ENCODE data around the gene P3H2. TPM values are rescaled to one million over a fixed set of nuclear protein-coding genes. Genes with fewer than 3 reads are reported as not detected.
A peak's percentile ranks its signal among the peaks of the same experiment; 100 is the strongest.

The P3H2 gene
- total RNA-seq, 2 experiments from 2014 or later, result not detected

DNA sequence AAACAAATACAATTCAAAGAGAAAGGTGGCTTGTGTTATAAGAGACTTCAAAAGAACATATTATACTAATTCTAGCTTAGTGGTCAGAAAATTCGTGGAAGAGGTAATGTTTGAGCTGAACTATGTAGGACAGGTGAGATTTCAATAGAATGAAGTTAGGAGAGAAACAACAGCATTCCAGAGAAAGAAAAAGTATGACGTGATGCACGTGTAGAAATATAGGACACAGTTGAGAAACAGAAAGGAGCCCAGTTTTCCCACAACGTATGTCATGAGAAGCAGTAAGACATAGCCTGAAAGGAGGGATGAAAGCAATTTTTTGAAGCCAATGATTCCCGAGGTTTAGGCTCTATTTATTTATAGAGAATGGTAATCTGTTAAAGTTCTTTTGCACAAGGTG lies 18.7 kb upstream of the P3H2 start:
- Mint-ChIP-seq H3K9me3 (peaks cover 3% of the 10 kb centered on the region), H3K4me1 (no peaks in the 10 kb centered on the region), H3K4me3 (no peak overlapping the region), H3K36me3 (no peaks in the 10 kb centered on the region), H3K27ac (no peak overlapping the region), H3K27me3 (peaks cover 15% of the 10 kb centered on the region)
- DNase-seq, result no peak

DNA sequence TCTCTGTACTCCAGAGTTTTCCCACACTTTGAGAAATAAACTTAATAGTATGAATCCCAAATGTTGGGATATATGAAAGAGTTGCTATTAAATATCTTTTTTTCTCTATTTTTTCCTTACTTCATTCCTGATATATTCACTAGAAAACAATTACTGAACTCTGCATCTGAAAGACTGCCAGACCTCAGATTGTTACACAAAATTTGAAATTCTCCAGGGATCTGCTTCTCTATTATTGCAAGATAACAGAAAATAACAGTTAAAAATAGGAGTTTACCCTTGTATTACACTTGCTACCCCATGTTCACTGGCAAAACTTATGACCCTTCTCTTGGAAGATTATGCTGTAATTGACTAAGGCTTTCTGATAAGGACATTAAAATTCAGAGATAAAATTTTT lies 11.7 kb upstream of the P3H2 start:
- peaks cover 33% of the 10 kb centered on the region for H3K27me3 Mint-ChIP-seq
- no peak overlapping the region for H3K4me3 Mint-ChIP-seq
- DNase-seq, result no peak
- H3K36me3 Mint-ChIP-seq, result no peaks in the 10 kb centered on the region
- no peaks in the 10 kb centered on the region for H3K9me3 Mint-ChIP-seq
- H3K4me1 Mint-ChIP-seq, result no peaks in the 10 kb centered on the region
- no peak overlapping the region for H3K27ac Mint-ChIP-seq

DNA sequence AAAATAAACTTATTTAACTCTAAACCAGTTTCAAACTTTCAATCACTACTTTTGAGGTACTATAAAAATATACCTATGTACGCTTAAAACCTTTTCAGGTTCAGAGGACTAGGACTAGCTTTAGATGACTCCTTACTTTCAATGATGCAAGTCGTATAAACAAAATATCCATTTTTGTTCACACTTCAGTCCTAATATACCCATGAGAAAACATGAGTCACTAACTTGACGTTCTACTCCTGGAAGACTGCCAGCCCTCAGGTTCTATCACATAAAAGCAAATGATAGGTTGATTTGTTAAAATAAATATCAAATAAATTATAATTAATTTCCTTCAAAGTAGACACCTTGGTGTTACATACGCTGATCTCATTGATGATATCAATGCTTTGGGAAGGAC lies 10.6 kb upstream of the P3H2 start:
- Mint-ChIP-seq H3K36me3 (no peaks in the 10 kb centered on the region), H3K4me3 (no peak overlapping the region), H3K9me3 (no peaks in the 10 kb centered on the region), H3K27ac (no peak overlapping the region), H3K27me3 (peaks cover 34% of the 10 kb centered on the region), H3K4me1 (no peaks in the 10 kb centered on the region)
- DNase-seq, result no peak

DNA sequence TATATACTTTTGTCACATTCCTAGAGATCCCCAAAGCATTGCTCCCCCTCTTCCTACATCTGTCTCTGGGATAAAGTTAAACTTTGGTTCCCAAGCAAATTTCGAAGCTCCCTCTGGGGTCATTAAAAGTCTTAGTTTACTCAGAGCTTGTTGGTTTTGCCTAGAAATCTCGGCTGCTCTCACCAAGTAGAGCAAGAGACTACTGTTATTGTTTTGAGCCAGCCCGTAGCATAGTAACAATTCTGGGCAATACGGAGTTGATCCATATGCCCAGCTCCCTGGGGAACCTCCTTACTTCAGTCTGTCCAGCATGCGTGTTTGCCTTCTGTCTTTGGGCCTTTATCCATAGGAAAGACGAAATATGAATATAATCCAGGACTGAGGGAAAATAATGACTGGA lies 10.0 kb upstream of the P3H2 start:
- Mint-ChIP-seq H3K4me1 (no peaks in the 10 kb centered on the region), H3K27me3 (peaks cover 34% of the 10 kb centered on the region), H3K9me3 (no peaks in the 10 kb centered on the region), H3K4me3 (no peak overlapping the region), H3K36me3 (no peaks in the 10 kb centered on the region), H3K27ac (no peak overlapping the region)
- no peak for DNase-seq

DNA sequence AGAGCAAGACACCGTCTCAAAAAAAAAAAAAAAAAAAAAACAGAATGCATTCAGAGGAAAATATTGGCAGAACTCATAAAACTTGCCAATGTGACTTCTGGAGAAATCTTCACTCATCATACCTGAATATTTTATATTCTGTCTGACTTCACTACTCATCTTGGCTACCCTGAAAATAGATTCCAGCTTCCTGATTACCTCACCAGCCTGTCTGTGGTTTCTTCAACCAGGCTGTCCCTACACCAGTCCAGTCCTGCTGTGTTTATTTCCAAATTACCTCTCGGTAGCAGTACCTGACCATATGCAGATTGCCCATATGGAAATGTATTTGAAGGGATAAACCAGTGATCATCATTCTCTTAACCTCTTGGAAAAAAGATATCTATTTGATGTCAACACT lies 9.3 kb upstream of the P3H2 start:
- H3K36me3 Mint-ChIP-seq, result no peaks in the 10 kb centered on the region
- DNase-seq, result no peak
- peaks cover 32% of the 10 kb centered on the region for H3K27me3 Mint-ChIP-seq
- no peak overlapping the region for H3K27ac Mint-ChIP-seq
- H3K4me1 Mint-ChIP-seq, result no peaks in the 10 kb centered on the region
- no peak overlapping the region for H3K4me3 Mint-ChIP-seq
- H3K9me3 Mint-ChIP-seq, result no peaks in the 10 kb centered on the region

DNA sequence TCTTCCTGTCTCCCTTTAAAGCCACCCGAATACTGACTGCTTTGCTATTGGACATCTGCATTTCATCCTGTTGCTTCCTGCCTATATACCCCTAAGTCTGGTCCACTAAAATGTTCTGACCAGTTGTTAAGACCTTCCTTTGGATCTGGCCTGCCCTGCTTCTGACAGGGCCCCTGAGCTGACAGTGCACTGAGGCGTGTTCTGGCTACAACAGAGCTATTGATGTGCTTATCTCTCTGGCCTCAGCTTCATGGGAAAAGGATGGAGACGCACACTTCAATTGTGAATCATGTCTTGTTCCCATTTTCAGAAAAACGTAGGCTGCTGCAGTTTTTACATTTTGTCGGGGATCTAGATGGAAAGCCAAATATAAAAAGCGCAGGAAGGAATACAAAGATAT lies 7.1 kb upstream of the P3H2 start:
- Mint-ChIP-seq H3K27me3 (peaks cover 27% of the 10 kb centered on the region), H3K36me3 (no peaks in the 10 kb centered on the region), H3K27ac (no peak overlapping the region), H3K4me1 (no peaks in the 10 kb centered on the region), H3K4me3 (no peak overlapping the region), H3K9me3 (no peaks in the 10 kb centered on the region)
- DNase-seq, result no peak

DNA sequence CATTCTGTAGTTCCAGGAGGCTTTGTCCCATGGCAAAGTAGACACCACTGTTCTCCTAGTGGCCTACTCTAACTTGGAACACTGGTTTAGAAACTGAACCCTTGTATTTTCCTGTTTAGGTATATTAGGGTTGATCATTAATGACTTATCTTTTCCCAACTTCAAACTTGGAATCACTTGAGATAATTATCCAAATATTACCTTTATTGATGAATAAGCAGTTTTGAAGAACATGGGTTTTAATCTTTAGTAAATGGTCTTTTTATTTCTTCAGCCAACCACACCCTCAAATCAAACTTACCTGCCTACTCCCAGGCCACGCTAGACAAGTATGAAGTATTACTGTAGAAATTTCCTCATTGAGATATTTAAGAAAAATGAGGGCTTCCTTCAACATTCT lies 6.5 kb upstream of the P3H2 start:
- no peak overlapping the region for H3K27ac Mint-ChIP-seq
- no peak for DNase-seq
- no peaks in the 10 kb centered on the region for H3K4me1 Mint-ChIP-seq
- no peaks in the 10 kb centered on the region for H3K36me3 Mint-ChIP-seq
- H3K9me3 Mint-ChIP-seq, result no peaks in the 10 kb centered on the region
- no peak overlapping the region for H3K4me3 Mint-ChIP-seq
- peaks cover 29% of the 10 kb centered on the region for H3K27me3 Mint-ChIP-seq

DNA sequence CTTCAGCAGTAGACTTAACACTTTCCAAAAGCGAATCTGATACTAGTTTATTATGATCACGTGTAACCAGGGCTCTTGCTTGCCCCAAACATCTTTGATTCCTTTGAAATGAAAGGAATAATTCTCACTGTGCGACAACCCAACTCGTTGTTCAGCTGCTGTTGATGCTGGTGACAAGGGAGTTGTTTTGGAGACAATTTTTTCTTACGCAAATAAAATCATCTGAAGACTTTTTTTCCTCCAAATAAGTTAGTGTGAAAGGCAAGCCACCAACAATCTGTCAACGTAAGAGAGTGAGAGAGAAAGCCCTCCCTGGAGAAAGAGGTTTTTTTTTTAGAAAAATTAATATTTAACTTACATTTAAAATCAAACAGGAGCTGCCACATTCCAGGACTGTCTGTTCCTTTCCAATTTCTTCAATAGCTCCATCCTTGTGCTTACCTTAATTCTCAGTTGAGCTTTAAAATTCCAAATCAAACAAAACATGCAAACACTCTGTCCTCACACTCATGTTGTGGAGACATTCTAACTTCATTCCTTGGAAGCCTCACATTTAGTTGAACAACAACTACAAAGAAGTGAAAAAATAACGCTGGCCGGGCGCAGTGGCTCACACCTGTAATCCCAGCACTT lies 4.9 kb upstream of the P3H2 start:
- no peak overlapping the region for H3K4me3 Mint-ChIP-seq
- H3K27ac Mint-ChIP-seq, result no peak overlapping the region
- H3K9me3 Mint-ChIP-seq, result no peaks in the 10 kb centered on the region
- H3K4me1 Mint-ChIP-seq, result no peaks in the 10 kb centered on the region
- peaks cover 35% of the 10 kb centered on the region for H3K27me3 Mint-ChIP-seq
- DNase-seq, result no peak
- H3K36me3 Mint-ChIP-seq, result no peaks in the 10 kb centered on the region

DNA sequence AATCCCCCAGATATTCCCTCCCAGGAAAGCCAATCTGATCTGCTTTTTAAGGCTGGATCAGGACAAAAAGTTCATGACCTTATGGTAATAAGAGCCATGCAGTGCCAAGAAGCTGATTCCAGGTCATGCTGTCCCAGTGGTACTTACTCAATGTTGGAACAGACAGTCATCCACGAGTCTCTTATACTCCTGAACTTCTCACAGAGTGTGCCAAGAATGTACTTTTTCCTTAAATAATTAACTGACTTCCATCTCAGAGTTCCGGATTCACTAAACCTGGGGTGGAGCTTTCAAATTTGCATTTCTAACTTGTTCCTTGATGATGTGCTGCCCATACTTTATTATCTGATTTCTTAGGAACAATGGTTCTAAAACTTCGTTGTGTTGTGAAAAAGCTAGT lies 3.4 kb upstream of the P3H2 start:
- H3K4me1 Mint-ChIP-seq, result peaks cover 6% of the 10 kb centered on the region
- H3K27ac Mint-ChIP-seq, result no peak overlapping the region
- H3K9me3 Mint-ChIP-seq, result no peaks in the 10 kb centered on the region
- no peak for DNase-seq
- H3K27me3 Mint-ChIP-seq, result peaks cover 40% of the 10 kb centered on the region
- no peak overlapping the region for H3K4me3 Mint-ChIP-seq
- H3K36me3 Mint-ChIP-seq, result no peaks in the 10 kb centered on the region

DNA sequence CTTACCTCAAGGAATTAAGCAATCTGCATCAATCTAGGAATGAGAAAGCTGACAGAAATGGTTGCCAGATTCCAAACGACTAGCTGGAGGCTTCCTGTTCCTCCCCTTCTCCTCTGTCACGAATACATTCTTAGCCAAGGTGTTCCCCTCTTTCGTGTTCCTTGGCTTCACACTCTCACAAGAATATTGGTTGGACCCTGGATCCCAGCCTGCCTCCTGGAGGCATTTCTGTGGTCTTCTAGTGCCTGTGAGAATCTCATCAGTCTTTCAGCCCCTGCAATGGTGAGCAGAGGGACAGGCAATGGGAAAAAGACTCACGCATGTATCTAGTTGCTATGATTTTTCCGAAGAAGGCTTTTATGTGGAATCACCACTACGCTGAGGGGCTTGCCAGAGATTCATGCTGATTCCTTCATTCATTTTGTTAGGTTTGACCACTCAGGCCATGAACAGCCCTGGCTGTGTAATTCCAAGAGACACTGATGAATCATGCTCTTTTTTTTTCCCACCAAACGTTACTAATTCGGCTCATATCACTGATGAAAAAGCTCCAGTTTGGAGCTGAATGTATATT lies 1.6 kb upstream of the P3H2 start:
- DNase-seq, result no peak
- Mint-ChIP-seq H3K27me3 (peaks cover 54% of the 10 kb centered on the region), H3K27ac (no peak overlapping the region), H3K4me1 (peaks cover 6% of the 10 kb centered on the region), H3K36me3 (no peaks in the 10 kb centered on the region), H3K4me3 (no peak overlapping the region), H3K9me3 (no peaks in the 10 kb centered on the region)

DNA sequence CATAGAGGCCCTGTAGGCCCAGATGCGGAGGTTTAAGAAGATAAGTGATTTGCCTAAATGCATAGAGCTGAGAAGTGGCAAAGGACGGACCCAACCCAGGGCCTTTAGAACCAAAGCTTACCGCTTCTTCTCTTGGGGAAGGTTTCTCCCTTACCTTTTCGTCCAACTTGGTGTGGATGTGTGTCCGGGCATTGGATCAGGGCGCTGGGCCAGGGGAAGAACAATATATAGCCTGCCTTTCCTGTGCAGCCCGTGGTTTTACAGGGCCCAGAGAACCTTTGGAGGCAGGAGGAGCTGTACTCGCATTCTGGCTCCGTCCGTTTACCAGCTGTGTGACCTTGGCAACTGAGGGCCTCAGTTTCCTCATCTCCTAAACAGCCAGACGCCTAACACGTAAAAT lies 686 bp upstream of the P3H2 start:
- Mint-ChIP-seq H3K27me3 (peaks cover 58% of the 10 kb centered on the region), H3K9me3 (no peaks in the 10 kb centered on the region), H3K4me3 (no peak overlapping the region), H3K4me1 (peaks cover 6% of the 10 kb centered on the region), H3K36me3 (no peaks in the 10 kb centered on the region), H3K27ac (no peak overlapping the region)
- no peak for DNase-seq

DNA sequence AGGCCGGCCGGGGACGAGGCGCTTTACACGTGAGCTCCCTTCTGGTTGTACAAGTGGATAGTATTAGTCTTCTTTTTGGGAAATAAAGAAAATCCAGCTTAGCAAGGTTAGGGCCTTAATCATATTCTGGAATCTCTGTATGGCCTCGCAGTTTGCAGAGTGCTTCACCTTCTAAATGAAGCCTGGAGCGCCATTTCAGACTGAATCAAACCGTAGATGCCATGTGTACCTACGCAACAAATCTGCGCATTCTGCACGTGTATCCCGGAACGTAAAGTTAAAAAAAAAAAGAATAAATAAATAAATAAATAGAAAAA lies 322 bp upstream of the P3H2 start:
- Mint-ChIP-seq H3K27me3 (peaks cover 62% of the 10 kb centered on the region), H3K36me3 (no peaks in the 10 kb centered on the region), H3K4me3 (peak overlapping the region; percentile 10), H3K4me1 (peaks cover 6% of the 10 kb centered on the region), H3K9me3 (no peaks in the 10 kb centered on the region), H3K27ac (no peak overlapping the region)
- DNase-seq, result no peak

DNA sequence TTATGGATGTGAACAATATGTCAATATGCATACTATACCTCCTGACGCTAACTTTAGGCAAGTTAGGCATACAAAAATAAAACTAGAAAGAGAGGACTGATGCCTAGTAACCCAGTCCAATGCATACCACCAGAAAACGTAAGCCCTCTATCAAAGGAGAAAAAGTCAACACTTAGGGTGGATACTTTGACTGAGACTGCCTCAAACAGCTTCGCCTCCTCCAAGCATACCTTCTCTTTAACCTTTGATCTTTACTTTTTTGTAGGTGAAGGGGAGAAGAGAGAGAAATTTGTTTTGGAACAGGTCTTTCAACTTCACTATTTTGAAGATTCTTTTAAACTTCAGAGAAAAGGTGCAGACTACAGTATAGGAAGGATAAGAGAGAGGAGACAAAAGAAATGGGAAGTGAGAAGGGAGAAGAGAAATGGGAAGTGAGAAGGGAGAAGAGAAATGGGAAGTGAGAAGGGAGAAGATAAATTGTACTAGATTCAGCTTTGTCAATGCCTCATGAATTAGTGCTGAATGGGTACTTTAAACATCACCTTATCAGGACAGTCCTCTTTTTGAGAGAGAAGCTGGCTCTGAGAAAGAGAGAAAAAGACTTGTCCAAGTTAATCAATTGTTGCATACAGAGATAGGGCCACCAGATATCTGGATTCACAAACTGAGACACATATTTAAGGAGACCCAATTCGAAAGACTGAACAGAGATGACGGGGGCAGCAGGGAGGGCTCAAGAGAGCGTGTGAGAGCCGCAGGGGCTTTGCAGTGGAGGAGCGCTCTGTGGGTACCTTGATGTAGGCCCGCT lies 1.0 kb downstream of the P3H2 start:
- Mint-ChIP-seq H3K36me3 (no peaks in the 10 kb centered on the region), H3K27me3 (peaks cover 65% of the 10 kb centered on the region), H3K27ac (no peak overlapping the region), H3K4me3 (peak overlapping the region; percentile 65), H3K9me3 (no peaks in the 10 kb centered on the region), H3K4me1 (peaks cover 6% of the 10 kb centered on the region)
- no peak for DNase-seq

DNA sequence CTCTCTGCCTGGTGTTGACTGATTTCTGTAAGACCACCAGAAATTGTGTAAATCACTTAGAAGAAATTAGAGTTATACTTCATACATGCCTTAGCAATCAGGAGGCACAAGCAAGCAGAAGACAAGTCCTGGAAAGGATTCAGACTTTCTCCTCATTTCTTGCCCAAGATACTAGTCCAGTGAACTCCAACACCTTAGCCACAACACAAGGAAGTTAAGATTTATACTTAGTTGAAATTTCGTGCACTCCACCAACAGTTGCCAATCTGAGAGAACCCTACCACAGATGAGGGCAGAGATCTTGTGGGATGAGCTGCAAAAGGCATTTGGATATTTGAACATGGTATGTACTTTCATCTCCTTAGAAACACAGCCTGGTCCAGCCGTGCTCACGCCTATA lies 2.3 kb downstream of the P3H2 start:
- no peak overlapping the region for H3K27ac Mint-ChIP-seq
- DNase-seq, result no peak
- no peak overlapping the region for H3K4me3 Mint-ChIP-seq
- no peaks in the 10 kb centered on the region for H3K9me3 Mint-ChIP-seq
- no peaks in the 10 kb centered on the region for H3K36me3 Mint-ChIP-seq
- H3K4me1 Mint-ChIP-seq, result peaks cover 6% of the 10 kb centered on the region
- H3K27me3 Mint-ChIP-seq, result peaks cover 72% of the 10 kb centered on the region

DNA sequence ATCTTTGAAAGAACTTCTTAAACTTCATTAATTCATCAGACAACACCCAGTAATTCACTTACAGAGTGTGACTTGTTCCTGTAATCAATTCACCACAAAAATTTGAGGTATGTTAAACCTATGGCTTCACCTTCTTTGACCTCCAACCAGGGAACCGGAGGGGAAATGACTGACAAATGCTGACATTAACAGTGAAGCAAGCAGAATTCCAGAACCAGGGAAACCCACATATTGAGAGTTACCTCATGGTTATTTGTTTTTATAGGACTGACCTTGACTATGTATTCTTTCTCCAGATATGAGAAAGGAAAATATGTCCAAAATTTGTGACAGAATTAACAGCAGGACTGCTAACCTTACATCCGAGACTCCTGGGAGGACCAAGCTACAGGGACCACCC lies 2.7 kb downstream of the P3H2 start:
- no peak for DNase-seq
- H3K27me3 Mint-ChIP-seq, result peaks cover 73% of the 10 kb centered on the region
- no peak overlapping the region for H3K4me3 Mint-ChIP-seq
- no peak overlapping the region for H3K27ac Mint-ChIP-seq
- H3K36me3 Mint-ChIP-seq, result no peaks in the 10 kb centered on the region
- H3K9me3 Mint-ChIP-seq, result no peaks in the 10 kb centered on the region
- peaks cover 6% of the 10 kb centered on the region for H3K4me1 Mint-ChIP-seq

DNA sequence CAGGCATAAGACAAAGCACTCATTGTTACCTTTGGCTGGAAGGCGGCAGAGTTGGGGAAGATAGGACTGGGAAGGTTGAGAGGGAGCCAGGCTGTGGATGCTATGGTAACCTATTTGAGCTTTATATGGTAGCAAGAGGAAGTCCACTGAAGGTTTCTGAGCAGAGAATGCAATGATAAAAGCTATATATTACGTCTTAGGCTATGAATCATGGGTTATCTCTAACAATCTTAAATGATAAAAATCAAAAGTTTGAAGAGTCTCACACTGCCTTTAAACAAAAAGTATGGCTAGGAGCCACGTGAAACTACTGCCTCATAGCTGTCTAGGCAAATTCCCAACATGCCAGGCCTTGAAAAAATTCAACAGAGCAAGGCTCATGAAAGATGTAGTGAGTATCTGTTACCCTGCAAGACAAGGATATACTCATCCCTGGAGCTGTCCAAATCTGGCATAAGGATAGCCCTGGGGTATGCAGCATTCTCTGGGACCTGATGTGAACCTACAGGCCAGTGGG lies 4.1 kb downstream of the P3H2 start:
- DNase-seq, result no peak
- no peak overlapping the region for H3K27ac Mint-ChIP-seq
- H3K4me1 Mint-ChIP-seq, result peaks cover 6% of the 10 kb centered on the region
- H3K9me3 Mint-ChIP-seq, result no peaks in the 10 kb centered on the region
- H3K4me3 Mint-ChIP-seq, result no peak overlapping the region
- peaks cover 73% of the 10 kb centered on the region for H3K27me3 Mint-ChIP-seq
- no peaks in the 10 kb centered on the region for H3K36me3 Mint-ChIP-seq
